Liver (tissue), 3 donors: Measurements from ENCODE around the gene CFAP65.

Experiments used
- EGR1 ChIP-seq, 2 donors: IDR thresholded peaks; 2 replicates each; pipeline ENCODE4 v1.6.1; 2016 to 2018; ENCODE audit warnings: antibody characterized with exemption in 2 of 2, low read depth in 2 of 2
- HNF4A ChIP-seq, 2 donors: conservative IDR thresholded peaks; 2 replicates each; pipeline ENCODE4 v1.6.1; 2016; ENCODE audit warnings: antibody characterized with exemption in 2 of 2, mild to moderate bottlenecking in 2 of 2
- JUND ChIP-seq, 2 donors: IDR thresholded peaks; 2 replicates each; pipeline ENCODE4 v1.6.1; 2016; ENCODE audit warnings: antibody characterized with exemption in 2 of 2
- YY1 ChIP-seq: IDR thresholded peaks from 2 replicates; pipeline ENCODE4 v1.6.1; 2016; ENCODE audit warnings: antibody characterized with exemption, mild to moderate bottlenecking
- TF ChIP-seq, protein P1 (sequence below): fragments of 150-350 bp; IDR thresholded peaks from 2 replicates; pipeline ENCODE4 v1.5.1; 2017; ENCODE audit warnings: improper control_type of control experiment, low read depth, low read length; ENCODE audit not compliant: missing input control
- TF ChIP-seq, protein P2 (sequence below): IDR thresholded peaks from 2 replicates; pipeline ENCODE4 v1.6.1; 2016; ENCODE audit warnings: antibody characterized with exemption
- TF ChIP-seq, protein P3 (sequence below): IDR thresholded peaks from 2 replicates; pipeline ENCODE4 v1.6.1; 2016; ENCODE audit warnings: antibody characterized with exemption
- TF ChIP-seq, protein P4 (sequence below): IDR thresholded peaks from 2 replicates; pipeline ENCODE4 v1.6.1; 2016; ENCODE audit warnings: antibody characterized with exemption
- donor health status: healthy.
- donor health status: healthy.

DNA sequence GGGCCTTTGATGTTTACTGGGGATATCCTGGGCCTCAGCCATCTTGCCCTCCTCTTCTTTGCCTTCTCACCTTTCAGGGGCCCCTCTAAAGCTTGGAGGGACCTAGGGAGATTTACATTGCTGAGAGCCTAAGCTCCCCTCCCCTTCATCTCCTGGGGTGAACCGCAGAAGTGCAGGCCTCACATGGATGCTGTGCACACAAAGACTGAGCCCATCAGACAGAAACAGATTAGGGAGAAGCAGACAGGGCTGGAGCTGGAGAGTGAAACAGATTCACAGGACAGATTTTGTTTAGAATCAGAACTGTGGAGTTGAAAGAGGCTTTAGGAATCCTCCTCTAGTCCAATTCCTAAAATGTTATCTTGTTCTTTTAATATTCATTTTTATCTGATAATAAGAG lies 85.3 kb downstream of the CFAP65 start:
- TF ChIP-seq YY1 (no peak), EGR1 (IDR thresholded peaks at IDR 0.05; ENCODE audit: low read depth in 2 of 2) (no peak), JUND (IDR thresholded peaks at IDR 0.05) (no peak), HNF4A (conservative IDR thresholded peaks at IDR 0.05) (no peak)
- TF ChIP-seq, protein P1, sequence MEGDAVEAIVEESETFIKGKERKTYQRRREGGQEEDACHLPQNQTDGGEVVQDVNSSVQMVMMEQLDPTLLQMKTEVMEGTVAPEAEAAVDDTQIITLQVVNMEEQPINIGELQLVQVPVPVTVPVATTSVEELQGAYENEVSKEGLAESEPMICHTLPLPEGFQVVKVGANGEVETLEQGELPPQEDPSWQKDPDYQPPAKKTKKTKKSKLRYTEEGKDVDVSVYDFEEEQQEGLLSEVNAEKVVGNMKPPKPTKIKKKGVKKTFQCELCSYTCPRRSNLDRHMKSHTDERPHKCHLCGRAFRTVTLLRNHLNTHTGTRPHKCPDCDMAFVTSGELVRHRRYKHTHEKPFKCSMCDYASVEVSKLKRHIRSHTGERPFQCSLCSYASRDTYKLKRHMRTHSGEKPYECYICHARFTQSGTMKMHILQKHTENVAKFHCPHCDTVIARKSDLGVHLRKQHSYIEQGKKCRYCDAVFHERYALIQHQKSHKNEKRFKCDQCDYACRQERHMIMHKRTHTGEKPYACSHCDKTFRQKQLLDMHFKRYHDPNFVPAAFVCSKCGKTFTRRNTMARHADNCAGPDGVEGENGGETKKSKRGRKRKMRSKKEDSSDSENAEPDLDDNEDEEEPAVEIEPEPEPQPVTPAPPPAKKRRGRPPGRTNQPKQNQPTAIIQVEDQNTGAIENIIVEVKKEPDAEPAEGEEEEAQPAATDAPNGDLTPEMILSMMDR = no peak
- TF ChIP-seq, protein P2, sequence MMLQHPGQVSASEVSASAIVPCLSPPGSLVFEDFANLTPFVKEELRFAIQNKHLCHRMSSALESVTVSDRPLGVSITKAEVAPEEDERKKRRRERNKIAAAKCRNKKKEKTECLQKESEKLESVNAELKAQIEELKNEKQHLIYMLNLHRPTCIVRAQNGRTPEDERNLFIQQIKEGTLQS = no peak
- TF ChIP-seq, protein P3, sequence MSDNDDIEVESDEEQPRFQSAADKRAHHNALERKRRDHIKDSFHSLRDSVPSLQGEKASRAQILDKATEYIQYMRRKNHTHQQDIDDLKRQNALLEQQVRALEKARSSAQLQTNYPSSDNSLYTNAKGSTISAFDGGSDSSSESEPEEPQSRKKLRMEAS = no peak
- TF ChIP-seq, protein P4, sequence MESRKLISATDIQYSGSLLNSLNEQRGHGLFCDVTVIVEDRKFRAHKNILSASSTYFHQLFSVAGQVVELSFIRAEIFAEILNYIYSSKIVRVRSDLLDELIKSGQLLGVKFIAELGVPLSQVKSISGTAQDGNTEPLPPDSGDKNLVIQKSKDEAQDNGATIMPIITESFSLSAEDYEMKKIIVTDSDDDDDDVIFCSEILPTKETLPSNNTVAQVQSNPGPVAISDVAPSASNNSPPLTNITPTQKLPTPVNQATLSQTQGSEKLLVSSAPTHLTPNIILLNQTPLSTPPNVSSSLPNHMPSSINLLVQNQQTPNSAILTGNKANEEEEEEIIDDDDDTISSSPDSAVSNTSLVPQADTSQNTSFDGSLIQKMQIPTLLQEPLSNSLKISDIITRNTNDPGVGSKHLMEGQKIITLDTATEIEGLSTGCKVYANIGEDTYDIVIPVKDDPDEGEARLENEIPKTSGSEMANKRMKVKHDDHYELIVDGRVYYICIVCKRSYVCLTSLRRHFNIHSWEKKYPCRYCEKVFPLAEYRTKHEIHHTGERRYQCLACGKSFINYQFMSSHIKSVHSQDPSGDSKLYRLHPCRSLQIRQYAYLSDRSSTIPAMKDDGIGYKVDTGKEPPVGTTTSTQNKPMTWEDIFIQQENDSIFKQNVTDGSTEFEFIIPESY = no peak
